Fibroblast of skin of abdomen (primary cell): ENCODE results near the gene ZNF330. TPM values are rescaled to one million over a fixed set of nuclear protein-coding genes. Genes with fewer than 3 reads are reported as not detected.
"Not testable (repeated sequence)": the region's sequence is repeated elsewhere in the genome, so short reads cannot be mapped to it uniquely, and the experiment has no call there.

ENCODE experiments used
- DNase-seq: peaks from one replicate; pipeline ENCODE4 v3.0.0-alpha.2; 2013
- polyA plus RNA-seq, 2 experiments: library from polyadenylated mRNA; unstranded; fragments of 120-200 nt; gene quantifications; one replicate each; pipeline ENCODE4 v1.2.1, GENCODE V29; 2013; ENCODE audit not compliant: insufficient read length in 2 of 2

The ZNF330 gene
- polyA plus RNA-seq (2013, experiment 1 of 2; ENCODE audit: insufficient read length), result 39.0 TPM
- polyA plus RNA-seq (2013, experiment 2 of 2; ENCODE audit: insufficient read length), result 38.2 TPM

GRCh38 chr4:141220691-141221659 is at the start of gene ZNF330:
ZNF330 (plus strand) TSS chr4:141220895; CDS start chr4:141222372, 1,477 bp downstream.
- DNase-seq, result peak; percentile 93

- DNase-seq, result no peak
Observed at GRCh38 chr4:141174457-141174856, 46.2 kb upstream of the ZNF330 start.

- DNase-seq, result no peak
Observed at GRCh38 chr4:141177171-141177570, 43.5 kb upstream of the ZNF330 start.

- no peak for DNase-seq
Observed at GRCh38 chr4:141179474-141180373, 41.0 kb upstream of the ZNF330 start.

GRCh38 chr4:141180991-141181761 is 39.5 kb upstream of the ZNF330 start:
- DNase-seq, result peak; percentile 3

- not testable (repeated sequence) for DNase-seq
Observed at GRCh38 chr4:141183491-141183890, 37.2 kb upstream of the ZNF330 start.

- no peak for DNase-seq
Observed at GRCh38 chr4:141192564-141192963, 28.1 kb upstream of the ZNF330 start.

GRCh38 chr4:141193516-141194034 is 27.1 kb upstream of the ZNF330 start:
- DNase-seq, result no peak

GRCh38 chr4:141195095-141195707 is 25.5 kb upstream of the ZNF330 start:
- DNase-seq, result no peak

GRCh38 chr4:141196227-141196933 is 24.3 kb upstream of the ZNF330 start:
- no peak for DNase-seq

GRCh38 chr4:141207961-141208360 is 12.7 kb upstream of the ZNF330 start:
- DNase-seq, result no peak

- no peak for DNase-seq
Observed at GRCh38 chr4:141210168-141210567, 10.5 kb upstream of the ZNF330 start.

- DNase-seq, result no peak
Observed at GRCh38 chr4:141213550-141213991, 7.1 kb upstream of the ZNF330 start.

- DNase-seq, result no peak
Observed at GRCh38 chr4:141215030-141215429, 5.7 kb upstream of the ZNF330 start.

GRCh38 chr4:141216002-141216761 is 4.5 kb upstream of the ZNF330 start:
- no peak for DNase-seq

GRCh38 chr4:141220271-141220670 is 424 bp upstream of the ZNF330 start:
- DNase-seq, result peak; percentile 5

GRCh38 chr4:141223418-141223817 is 2.7 kb downstream of the ZNF330 start:
- no peak for DNase-seq

GRCh38 chr4:141227280-141227679 is 6.6 kb downstream of the ZNF330 start:
- not testable (repeated sequence) for DNase-seq

GRCh38 chr4:141229408-141230101 is 8.9 kb downstream of the ZNF330 start:
- DNase-seq, result no peak
